ENCODE measurements around the gene GOLGA2.
"Not testable (repeated sequence)": the region's sequence is repeated elsewhere in the genome, so short reads cannot be mapped to it uniquely, and the experiment has no call there.

Gene GOLGA2

GRCh38 chr9:128293091-128293490 lies 17.3 kb upstream of the GOLGA2 start:
- DNase-seq: no peak

GRCh38 chr9:128292009-128292408 lies 16.2 kb upstream of the GOLGA2 start:
- DNase-seq: no peak

GRCh38 chr9:128288273-128289004 lies 12.6 kb upstream of the GOLGA2 start:
- no peak for DNase-seq

GRCh38 chr9:128286440-128286839 lies 10.6 kb upstream of the GOLGA2 start:
- peak; percentile 14 for DNase-seq

GRCh38 chr9:128285033-128285784 lies 9.4 kb upstream of the GOLGA2 start:
- DNase-seq: no peak

GRCh38 chr9:128282500-128282899 lies 6.7 kb upstream of the GOLGA2 start:
- no peak for DNase-seq

- no peak for DNase-seq
Observed at GRCh38 chr9:128280084-128280622, 4.3 kb upstream of the GOLGA2 start.

- not testable (repeated sequence) for DNase-seq
Observed at GRCh38 chr9:128279088-128280073, 3.6 kb upstream of the GOLGA2 start.

- no peak for DNase-seq
Observed at GRCh38 chr9:128276574-128277270, 915 bp upstream of the GOLGA2 start.

- peak; percentile 99 for DNase-seq
Observed at GRCh38 chr9:128276008-128276573, 284 bp upstream of the GOLGA2 start, which contains the start of gene SWI5. SWI5 (plus strand) TSS chr9:128276276.

GRCh38 chr9:128274245-128274644 lies 1.6 kb downstream of the GOLGA2 start:
- DNase-seq: no peak

- no peak for DNase-seq
Observed at GRCh38 chr9:128271512-128271911, 4.3 kb downstream of the GOLGA2 start.

- no peak for DNase-seq
Observed at GRCh38 chr9:128271112-128271511, 4.7 kb downstream of the GOLGA2 start.

GRCh38 chr9:128266868-128267590 lies 8.8 kb downstream of the GOLGA2 start:
- no peak for DNase-seq

GRCh38 chr9:128265348-128265847 lies 10.4 kb downstream of the GOLGA2 start:
- no peak for DNase-seq

GRCh38 chr9:128262687-128263086 lies 13.1 kb downstream of the GOLGA2 start:
- DNase-seq: no peak

- DNase-seq: no peak
Observed at GRCh38 chr9:128260340-128260739, 15.5 kb downstream of the GOLGA2 start.

- DNase-seq: no peak
Observed at GRCh38 chr9:128259156-128259555, 16.7 kb downstream of the GOLGA2 start.

GRCh38 chr9:128258326-128258725 lies 17.5 kb downstream of the GOLGA2 start:
- no peak for DNase-seq

GRCh38 chr9:128257907-128258306 lies 17.9 kb downstream of the GOLGA2 start:
- DNase-seq: no peak
